ENCODE results near the gene ABHD17C.
A peak's percentile ranks its signal among the peaks of the same experiment; 100 is the strongest.

DNA sequence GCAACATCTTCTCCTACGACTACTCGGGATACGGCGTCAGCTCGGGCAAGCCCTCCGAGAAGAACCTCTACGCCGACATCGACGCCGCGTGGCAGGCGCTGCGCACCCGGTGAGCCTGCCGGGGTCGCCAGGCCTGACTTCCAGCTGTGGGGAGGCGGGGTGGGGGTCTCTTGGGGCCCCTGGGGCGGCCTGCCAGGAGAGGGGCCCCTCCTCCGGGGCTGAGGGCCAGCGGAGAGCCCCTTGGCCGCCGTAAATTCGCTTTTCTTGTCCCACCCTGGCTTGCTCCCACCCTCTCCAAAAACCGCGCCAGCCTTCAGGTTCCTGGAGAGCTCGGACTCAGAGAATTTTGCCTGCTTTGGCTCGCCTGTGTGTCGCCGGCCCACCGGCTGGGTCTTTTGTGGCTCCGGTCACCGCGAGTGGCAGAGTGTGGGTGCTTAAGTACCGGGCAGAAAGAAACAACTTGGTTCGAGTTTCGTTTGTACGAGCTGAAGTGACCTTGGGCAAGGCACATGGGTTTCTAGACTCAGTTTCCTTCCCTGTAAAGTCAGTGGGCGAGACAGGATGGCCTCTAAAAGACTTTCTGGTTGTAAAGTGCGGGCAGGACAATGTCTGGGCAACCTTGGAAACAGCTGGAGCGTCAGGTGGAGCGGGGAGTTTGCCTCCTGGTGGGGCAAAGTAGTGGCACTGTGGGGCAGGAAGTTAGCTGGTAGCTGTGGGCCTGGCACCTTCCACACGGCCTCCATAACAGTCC lies 976 bp downstream of the ABHD17C start:
- TF ChIP-seq, protein P1, sequence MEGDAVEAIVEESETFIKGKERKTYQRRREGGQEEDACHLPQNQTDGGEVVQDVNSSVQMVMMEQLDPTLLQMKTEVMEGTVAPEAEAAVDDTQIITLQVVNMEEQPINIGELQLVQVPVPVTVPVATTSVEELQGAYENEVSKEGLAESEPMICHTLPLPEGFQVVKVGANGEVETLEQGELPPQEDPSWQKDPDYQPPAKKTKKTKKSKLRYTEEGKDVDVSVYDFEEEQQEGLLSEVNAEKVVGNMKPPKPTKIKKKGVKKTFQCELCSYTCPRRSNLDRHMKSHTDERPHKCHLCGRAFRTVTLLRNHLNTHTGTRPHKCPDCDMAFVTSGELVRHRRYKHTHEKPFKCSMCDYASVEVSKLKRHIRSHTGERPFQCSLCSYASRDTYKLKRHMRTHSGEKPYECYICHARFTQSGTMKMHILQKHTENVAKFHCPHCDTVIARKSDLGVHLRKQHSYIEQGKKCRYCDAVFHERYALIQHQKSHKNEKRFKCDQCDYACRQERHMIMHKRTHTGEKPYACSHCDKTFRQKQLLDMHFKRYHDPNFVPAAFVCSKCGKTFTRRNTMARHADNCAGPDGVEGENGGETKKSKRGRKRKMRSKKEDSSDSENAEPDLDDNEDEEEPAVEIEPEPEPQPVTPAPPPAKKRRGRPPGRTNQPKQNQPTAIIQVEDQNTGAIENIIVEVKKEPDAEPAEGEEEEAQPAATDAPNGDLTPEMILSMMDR (IDR thresholded peaks at IDR 0.05) = peak in 1 of 3 donors; percentile 22
- TF ChIP-seq POLR2A (IDR thresholded peaks at IDR 0.05) = no peak
- no peak for TF ChIP-seq POLR2AphosphoS5 (IDR thresholded peaks at IDR 0.05)
